HFF-Myc (cell line): ENCODE measurements around the gene IRGC.

Source experiments
- DNase-seq: peaks from one replicate; pipeline ENCODE4 v3.0.0-alpha.2; 2011; ENCODE audit warnings: low read depth; ENCODE audit errors: extremely low read depth
- H3K4me3 ChIP-seq: replicated peaks from 2 replicates; pipeline ENCODE4 v1.5.1; 2011; ENCODE audit warnings: low read depth, mild to moderate bottlenecking, control low read depth, low read length
- CTCF ChIP-seq: IDR thresholded peaks from 2 replicates; pipeline ENCODE4 v1.5.1; 2012; ENCODE audit warnings: mild to moderate bottlenecking, low read depth, low read length, control low read depth; ENCODE audit errors: missing control alignments

The IRGC gene, protein sequence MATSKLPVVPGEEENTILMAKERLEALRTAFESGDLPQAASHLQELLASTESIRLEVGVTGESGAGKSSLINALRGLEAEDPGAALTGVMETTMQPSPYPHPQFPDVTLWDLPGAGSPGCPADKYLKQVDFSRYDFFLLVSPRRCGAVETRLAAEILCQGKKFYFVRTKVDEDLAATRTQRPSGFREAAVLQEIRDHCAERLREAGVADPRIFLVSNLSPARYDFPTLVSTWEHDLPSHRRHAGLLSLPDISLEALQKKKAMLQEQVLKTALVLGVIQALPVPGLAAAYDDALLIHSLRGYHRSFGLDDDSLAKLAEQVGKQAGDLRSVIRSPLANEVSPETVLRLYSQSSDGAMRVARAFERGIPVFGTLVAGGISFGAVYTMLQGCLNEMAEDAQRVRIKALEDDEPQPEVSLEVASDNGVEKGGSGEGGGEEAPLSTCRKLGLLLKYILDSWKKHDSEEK

GRCh38 chr19:43715776-43716175, at the start of gene IRGC:
TSS of gene IRGC (plus strand) at chr19:43716076. CDS start at chr19:43718559, 2,483 bp downstream.
- no peak for DNase-seq
- TF ChIP-seq CTCF, result no peak
- H3K4me3 ChIP-seq, result no peak within 1 kb of the TSS

GRCh38 chr19:43667126-43667875, 48.6 kb upstream of the IRGC start:
- H3K4me3 ChIP-seq, result peak overlapping the region; percentile 43
- TF ChIP-seq CTCF, result no peak
- no peak for DNase-seq

GRCh38 chr19:43667876-43668405, 47.9 kb upstream of the IRGC start:
- DNase-seq, result no peak
- no peak for TF ChIP-seq CTCF
- peak overlapping the region; percentile 43 for H3K4me3 ChIP-seq

DNA sequence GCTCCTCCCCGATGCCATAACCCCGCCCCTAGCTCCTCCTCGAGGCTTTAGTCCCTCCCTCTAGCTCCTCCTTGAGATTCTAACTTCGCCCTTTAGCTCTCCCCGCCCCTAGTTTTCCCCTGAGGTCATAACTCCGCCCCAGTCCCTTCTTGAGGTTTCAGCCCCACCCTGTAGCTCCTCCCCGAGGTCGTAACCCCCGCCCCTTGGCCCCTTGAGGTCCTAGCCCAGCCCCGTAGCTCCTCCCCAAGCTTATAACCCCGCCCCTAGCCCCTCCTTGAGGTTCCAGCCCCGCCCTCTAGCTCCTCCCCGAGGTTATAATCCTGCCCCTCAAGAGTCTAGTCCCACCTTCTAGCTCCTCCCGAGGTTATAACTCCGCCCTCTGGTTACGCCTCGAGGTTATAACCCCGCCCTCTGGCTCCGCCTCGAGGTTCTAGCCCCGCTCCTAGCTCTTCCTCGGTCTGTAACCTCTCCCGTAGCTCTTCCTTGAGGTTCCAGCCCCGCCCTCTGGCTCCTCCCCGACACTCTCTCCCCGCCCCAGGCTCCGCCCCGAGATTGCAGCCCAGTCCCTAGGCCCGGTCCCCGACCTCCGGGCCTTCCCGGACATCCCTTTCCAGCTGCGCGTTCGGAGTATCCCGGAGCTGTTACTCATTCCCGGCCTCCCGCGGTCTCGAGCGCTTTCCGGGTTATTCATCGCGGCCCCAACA, 47.3 kb upstream of the IRGC start:
- peak; percentile 99 for DNase-seq
- H3K4me3 ChIP-seq, result peak overlapping the region; percentile 74
- TF ChIP-seq CTCF, result no peak

DNA sequence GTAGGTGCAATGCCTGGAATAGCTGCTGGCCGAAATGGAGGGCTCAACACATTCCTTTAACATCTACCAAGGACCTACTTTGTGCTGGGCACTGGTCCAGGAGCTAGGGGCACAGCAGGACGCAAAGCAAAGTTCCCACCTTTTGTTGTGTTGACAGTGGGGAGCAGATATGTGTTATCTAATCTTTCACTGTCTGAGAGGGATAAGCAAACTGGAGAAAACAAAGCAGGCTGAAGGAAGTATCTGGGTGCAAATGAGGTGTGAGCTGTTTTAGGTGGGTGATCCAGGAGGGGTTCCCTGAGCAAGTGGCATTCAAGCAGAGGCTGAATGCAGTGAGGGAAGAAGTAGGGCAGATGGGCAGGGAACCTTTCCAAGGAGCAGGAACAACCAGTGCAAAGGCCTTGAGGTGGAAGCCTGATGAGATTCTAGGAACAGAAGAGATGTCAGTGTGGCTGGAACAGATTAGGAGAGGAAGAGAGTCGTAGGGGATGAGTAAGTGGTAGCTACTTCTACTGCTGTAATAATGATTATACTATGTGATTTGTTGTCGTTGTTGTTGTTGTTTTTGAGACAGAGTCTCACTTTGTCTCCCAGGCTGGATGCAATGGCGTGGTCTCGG, 43.7 kb upstream of the IRGC start:
- no peak for DNase-seq
- no peak overlapping the region for H3K4me3 ChIP-seq
- no peak for TF ChIP-seq CTCF

DNA sequence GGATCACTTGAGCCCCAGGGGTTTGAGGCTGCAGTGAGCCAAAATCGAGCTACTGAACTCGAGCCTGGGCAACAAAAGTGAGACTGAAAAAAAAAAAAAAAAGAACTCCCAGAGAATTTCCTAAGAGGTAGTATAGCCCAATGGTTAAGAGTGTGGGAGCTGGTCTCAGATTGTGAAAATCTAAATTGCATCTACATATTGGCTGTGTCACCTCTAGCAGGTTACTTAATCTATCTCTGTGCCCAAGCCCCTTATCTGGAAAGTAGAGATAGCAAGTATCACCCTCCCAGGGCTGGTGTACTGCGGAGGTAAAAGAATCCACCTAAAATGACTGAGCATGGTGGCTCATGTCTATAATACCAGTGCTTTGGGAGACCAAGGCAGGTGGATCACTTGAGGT, 42.2 kb upstream of the IRGC start:
- no peak for DNase-seq
- no peak for TF ChIP-seq CTCF
- no peak overlapping the region for H3K4me3 ChIP-seq
